HG03175 (cell line): Measurements from ENCODE around the gene SYNE1.
A peak's percentile ranks its signal among the peaks of the same experiment; 100 is the strongest.
"Not testable (repeated sequence)": the region's sequence is repeated elsewhere in the genome, so short reads cannot be mapped to it uniquely, and the experiment has no call there.

Experiments
- ATAC-seq: cut with Tn5 transposase; IDR thresholded peaks from one replicate; pipeline ENCODE4 v1.9.1; 2021; ENCODE audit warnings: mild to moderate bottlenecking, moderate library complexity; ENCODE audit not compliant: unreplicated experiment

Gene SYNE1

GRCh38 chr6:152631376-152631775 is 5.8 kb downstream of the SYNE1 start:
- ATAC-seq, result no peak

GRCh38 chr6:152630832-152631231 is 6.3 kb downstream of the SYNE1 start:
- ATAC-seq, result no peak

DNA sequence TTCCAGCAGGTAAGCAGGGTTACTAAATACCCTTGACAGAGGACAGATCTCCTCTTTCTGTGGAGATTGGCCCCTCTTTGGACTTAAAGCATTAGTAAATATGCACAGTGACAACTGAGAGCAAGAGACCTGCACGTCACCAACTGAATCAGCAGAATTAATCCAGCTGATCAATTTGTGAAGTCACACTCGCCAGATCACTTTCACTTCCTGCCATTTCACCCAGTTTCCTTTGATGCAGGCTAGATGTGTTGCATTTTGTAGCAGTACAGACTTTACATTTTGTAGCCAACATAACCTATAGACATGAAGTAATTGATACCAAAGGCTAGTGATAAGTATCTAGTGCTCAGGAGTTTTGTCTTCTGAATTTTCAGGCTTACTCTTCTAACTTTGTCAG is 11.9 kb downstream of the SYNE1 start:
- no peak for ATAC-seq

DNA sequence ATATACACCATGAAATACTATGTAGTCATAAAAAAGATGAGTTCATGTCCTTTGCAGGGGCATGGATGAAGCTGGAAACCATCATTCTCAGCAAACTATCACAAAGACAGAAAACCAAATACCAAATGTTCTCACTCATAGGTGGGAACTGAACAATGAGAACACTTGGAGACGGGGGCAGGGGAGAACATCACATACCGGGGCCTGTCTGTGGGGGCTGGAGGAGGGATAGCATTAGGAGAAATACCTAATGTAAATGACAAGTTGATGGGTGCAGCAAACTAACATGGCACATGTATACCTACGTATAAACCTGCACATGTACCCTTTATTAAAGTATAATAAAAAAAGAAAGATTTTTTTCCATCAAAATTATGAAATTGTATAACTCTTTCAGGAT is 22.4 kb downstream of the SYNE1 start:
- not testable (repeated sequence) for ATAC-seq

DNA sequence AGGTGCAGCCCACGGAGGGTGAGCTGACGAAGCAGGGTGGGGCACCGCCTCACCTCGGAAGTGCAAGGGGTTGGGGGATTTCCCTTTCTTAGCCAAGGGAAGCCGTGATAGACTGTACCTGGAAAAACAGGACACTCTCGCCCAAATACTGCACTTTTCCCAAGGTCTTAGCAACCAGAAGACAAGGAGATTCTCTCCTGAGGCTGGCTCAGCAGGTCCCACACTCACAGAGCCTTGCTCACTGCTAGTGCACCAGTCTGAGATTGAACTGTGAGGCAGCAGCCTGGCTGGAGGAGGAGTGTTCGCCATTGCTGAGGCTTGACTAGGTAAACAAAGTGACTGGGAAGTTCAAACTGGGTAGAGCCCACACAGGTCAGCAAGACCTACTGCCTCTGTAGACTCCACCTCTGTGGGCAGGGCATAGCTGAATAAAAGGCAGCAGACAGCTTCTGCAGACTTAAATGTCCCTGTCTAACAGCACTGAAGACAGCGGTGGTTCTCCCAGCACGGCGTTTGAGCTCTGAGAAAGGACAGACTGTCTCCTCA is 28.0 kb downstream of the SYNE1 start:
- ATAC-seq, result no peak

DNA sequence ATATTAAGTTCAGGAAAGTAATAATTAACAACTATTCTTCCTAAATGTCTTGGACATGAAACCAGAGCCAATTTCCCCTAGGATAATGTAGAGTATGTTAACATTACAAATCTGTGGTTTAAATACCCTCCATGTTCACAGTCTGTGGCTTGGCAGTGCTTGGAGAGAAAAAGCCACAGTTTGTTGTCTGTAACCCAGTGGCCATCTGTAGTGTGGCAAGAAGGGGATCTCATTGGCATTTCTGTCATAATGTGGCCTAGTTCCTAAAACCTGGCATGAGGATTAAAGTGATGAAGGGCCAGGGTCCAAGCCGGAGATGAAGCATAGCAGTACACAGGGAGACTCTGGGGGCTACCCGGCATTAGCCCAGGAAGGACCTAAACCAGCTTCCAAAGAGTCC is 31.2 kb downstream of the SYNE1 start:
- no peak for ATAC-seq

DNA sequence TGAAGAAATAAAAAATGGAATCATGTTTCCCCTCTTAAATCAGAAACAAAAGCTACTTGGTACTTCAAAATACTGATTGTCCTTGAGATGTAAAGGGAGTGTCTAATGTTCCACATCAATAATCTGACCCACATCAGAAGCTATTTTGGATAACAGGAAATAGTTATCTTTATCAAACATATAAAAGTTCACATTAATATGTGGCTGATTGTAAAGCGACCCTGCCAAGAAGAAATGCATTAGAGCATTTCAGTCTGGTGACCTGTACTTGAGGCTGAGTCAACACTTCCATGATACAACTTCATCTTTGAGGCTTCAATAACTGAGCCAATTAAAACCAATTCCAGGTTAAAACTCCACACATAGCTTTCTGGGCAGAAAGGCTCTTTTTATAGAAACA is 31.8 kb downstream of the SYNE1 start:
- ATAC-seq, result no peak

DNA sequence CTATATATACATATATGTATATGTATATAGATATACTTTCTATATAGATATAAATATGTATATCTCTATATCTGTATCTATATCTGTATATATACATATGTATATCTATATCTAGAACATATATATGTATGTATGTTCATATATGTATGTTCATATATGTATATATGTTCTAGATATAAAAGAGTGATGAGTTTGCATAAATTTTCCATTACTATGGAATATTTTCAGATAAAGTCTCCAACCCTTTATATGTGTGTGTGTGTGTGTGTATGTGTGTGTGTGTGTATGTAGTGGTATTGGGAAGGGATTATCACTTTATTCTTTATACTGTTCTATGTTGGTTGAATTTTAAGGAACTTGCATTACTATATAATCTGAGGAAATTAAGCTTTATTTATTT is 33.3 kb downstream of the SYNE1 start:
- ATAC-seq, result no peak

- no peak for ATAC-seq
Observed at GRCh38 chr6:152600022-152600421, 37.1 kb downstream of the SYNE1 start.

DNA sequence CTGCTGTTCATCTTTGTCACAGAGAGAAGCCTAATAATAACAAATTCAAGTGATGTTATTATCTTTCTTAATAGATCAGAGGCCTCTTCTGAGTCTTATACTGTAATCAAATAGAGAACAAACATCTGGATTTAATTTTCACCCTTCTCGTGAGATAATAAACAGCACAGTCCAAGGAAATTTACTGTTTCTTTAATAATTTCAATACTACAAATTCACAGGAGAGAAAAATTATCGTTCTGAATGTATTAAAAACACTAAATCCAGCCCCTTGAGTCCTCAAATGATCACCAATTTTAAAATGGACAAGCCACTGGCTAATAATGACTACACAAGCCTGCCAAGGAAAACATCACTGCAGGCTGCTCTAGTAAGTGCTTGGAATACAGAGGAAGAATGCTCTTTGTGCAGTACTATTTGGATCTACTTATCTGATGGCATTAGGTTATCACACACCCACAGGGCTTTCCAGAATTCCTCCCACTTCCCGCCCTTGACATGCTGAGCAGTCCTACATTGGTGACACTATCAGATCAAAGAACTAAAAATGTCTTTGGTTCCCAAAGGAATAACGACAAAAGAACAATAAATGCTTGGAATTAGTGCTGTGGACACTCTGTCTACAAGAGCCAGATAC is 38.1 kb downstream of the SYNE1 start:
- no peak for ATAC-seq

- no peak for ATAC-seq
Observed at GRCh38 chr6:152598421-152598820, 38.7 kb downstream of the SYNE1 start.

- no peak for ATAC-seq
Observed at GRCh38 chr6:152596726-152597125, 40.4 kb downstream of the SYNE1 start.

- ATAC-seq, result peak; percentile 46
Observed at GRCh38 chr6:152595499-152595898, 41.7 kb downstream of the SYNE1 start.

GRCh38 chr6:152594701-152595100 is 42.5 kb downstream of the SYNE1 start:
- no peak for ATAC-seq

DNA sequence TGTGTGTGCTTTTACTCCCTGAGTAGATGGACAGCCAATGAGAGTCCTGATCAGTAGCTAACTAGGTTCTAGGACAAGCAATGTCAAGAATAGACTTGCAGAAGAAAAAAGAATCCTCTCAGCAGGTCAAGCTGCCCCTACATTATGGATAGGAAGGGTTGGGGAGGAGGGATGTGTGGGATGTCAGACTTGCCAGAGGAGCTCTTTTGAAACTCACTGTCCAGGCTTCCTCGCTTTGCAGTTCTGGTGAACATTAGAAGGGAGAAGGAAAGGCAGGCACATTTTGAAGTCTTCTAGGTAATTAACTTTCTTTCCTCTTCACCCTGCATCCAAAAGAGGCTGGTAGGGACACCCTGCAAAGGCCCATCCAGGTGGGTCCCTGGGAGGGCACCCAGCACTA is 48.7 kb downstream of the SYNE1 start:
- no peak for ATAC-seq

DNA sequence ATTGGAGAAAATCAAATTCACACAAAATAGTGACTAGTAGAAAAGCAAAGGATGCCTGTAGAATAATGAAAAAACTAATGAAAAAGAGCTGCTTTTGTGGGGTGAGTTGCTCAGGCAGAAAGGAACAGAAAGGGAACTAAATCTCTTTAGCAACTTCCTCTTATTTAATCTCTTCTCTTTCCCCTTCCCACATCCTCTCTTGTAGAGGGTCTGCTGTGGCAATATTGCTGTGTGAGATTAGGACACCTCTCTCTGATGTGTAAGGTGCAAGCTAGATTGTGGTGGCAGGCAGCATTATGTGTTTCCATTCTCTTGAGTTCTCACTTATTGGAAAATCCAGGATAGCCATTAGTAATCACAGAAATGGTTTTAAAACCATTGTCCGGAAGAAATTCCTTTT is 49.7 kb downstream of the SYNE1 start:
- no peak for ATAC-seq

- ATAC-seq, result no peak
Observed at GRCh38 chr6:152585236-152585635, 51.9 kb downstream of the SYNE1 start.

- ATAC-seq, result no peak
Observed at GRCh38 chr6:152583888-152584287, 53.3 kb downstream of the SYNE1 start.

DNA sequence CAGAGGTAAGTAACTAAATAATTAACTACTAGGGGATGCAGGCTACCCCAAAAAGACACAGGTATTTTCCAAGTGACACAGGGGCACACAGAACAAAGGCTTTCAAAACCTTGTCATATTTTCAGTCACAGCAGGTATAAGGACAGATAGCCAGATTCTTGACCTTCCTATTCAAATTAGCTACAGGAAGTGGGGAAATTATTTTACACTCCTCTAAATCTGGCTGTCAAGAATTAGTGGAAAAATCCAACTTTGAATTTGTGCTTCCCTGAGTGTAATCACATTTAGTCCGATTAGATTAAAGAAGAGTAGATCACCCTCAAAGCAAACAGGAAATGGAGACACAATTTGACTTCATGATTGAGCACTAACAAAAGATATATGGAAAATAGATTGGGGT is 60.6 kb downstream of the SYNE1 start:
- ATAC-seq, result no peak

DNA sequence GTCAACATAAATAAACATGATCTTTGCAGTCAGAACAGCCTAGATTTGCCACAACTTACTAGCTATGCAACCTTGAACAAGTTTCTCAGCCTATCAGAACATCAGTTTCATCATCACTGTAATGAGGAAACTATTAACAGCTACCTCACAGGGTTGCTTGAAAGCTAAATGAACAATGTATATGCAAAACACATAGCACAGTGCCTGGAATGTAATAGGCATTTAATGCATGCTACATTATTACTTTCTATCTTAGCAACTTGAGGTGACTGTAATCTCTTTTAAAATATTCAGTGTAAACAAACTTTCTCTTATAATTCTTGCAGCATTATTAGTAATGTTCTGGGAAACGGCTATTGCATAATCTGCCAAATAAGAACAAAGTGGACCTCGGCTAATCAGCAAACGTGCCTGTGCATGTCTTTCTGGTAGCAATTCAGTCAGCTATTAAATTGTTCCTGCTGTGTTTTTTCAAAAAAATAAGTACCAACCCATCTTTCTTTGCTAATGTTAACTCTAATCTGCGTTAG is 61.5 kb downstream of the SYNE1 start:
- ATAC-seq, result no peak

GRCh38 chr6:152575161-152575560 is 62.0 kb downstream of the SYNE1 start:
- ATAC-seq, result no peak

- ATAC-seq, result no peak
Observed at GRCh38 chr6:152573762-152574161, 63.4 kb downstream of the SYNE1 start.
